BLaER1 (cell line): ENCODE measurements around the gene CFD.

Experiments
- H3K27ac ChIP-seq: shearing (Covaris generic); formaldehyde crosslinking; 2 replicates; pipeline ENCODE4 v1.8.1; 2022
- H3K27me3 ChIP-seq: shearing (Covaris generic); formaldehyde crosslinking; 2 replicates; pipeline ENCODE4 v1.8.1; 2022
- H3K36me3 ChIP-seq: shearing (Covaris generic); formaldehyde crosslinking; 2 replicates; pipeline ENCODE4 v1.8.1; 2022
- H3K4me1 ChIP-seq: shearing (Covaris generic); formaldehyde crosslinking; 2 replicates; pipeline ENCODE4 v1.8.1; 2022
- H3K4me2 ChIP-seq: shearing (Covaris generic); formaldehyde crosslinking; 2 replicates; pipeline ENCODE4 v1.8.1; 2022
- H3K4me3 ChIP-seq: shearing (Covaris generic); formaldehyde crosslinking; 2 replicates; pipeline ENCODE4 v1.8.1; 2022
- H3K9ac ChIP-seq: shearing (Covaris generic); formaldehyde crosslinking; 2 replicates; pipeline ENCODE4 v1.8.1; 2022
- H3K9me3 ChIP-seq: shearing (Covaris generic); formaldehyde crosslinking; 2 replicates; pipeline ENCODE4 v1.8.1; 2022
- H4K20me1 ChIP-seq: shearing (Covaris generic); formaldehyde crosslinking; 2 replicates; pipeline ENCODE4 v1.8.1; 2022
- Cebpa-rat ChIP-seq: shearing (Covaris generic); IDR thresholded peaks from 2 replicates; pipeline ENCODE4 v1.8.1; 2022

The CFD gene

GRCh38 chr19:824885-825284 is 34.6 kb upstream of the CFD start:
- H3K9me3 ChIP-seq: no peaks in the 10 kb centered on the region
- H3K27me3 ChIP-seq: peaks cover 57% of the 10 kb centered on the region
- H3K9ac ChIP-seq: no peak overlapping the region
- no peak overlapping the region for H3K4me3 ChIP-seq
- peaks cover 20% of the 10 kb centered on the region for H3K4me1 ChIP-seq
- no peak overlapping the region for H3K4me2 ChIP-seq
- no peak overlapping the region for H3K27ac ChIP-seq
- 0 out of 2 replicates have a peak, but pooled peaks cover 7% of the 10 kb centered on the region for H4K20me1 ChIP-seq
- no peak for TF ChIP-seq Cebpa-rat
- H3K36me3 ChIP-seq: no peaks in the 10 kb centered on the region

- H3K27me3 ChIP-seq: peaks cover 52% of the 10 kb centered on the region
- no peak overlapping the region for H3K9ac ChIP-seq
- no peak overlapping the region for H3K4me2 ChIP-seq
- H3K36me3 ChIP-seq: no peaks in the 10 kb centered on the region
- peaks cover 32% of the 10 kb centered on the region for H3K4me1 ChIP-seq
- 0 out of 2 replicates have a peak, but pooled peaks cover 7% of the 10 kb centered on the region for H4K20me1 ChIP-seq
- H3K4me3 ChIP-seq: no peak overlapping the region
- no peak for TF ChIP-seq Cebpa-rat
- H3K27ac ChIP-seq: no peak overlapping the region
- no peaks in the 10 kb centered on the region for H3K9me3 ChIP-seq
Observed at GRCh38 chr19:825897-826644, 33.4 kb upstream of the CFD start.

GRCh38 chr19:827314-827709 is 32.2 kb upstream of the CFD start:
- no peak overlapping the region for H3K4me3 ChIP-seq
- H3K27me3 ChIP-seq: peaks cover 44% of the 10 kb centered on the region
- H3K27ac ChIP-seq: no peak overlapping the region
- no peak overlapping the region for H3K9ac ChIP-seq
- H3K9me3 ChIP-seq: no peaks in the 10 kb centered on the region
- TF ChIP-seq Cebpa-rat: no peak
- H3K36me3 ChIP-seq: no peaks in the 10 kb centered on the region
- H4K20me1 ChIP-seq: 0 out of 2 replicates have a peak, but pooled peaks cover 7% of the 10 kb centered on the region
- H3K4me1 ChIP-seq: peaks cover 44% of the 10 kb centered on the region
- no peak overlapping the region for H3K4me2 ChIP-seq

GRCh38 chr19:827710-828321 is 31.6 kb upstream of the CFD start, which contains the start of gene AZU1:
AZU1 (plus strand) TSS chr19:827837; CDS start chr19:827847, 10 bp downstream.
- no peak for TF ChIP-seq Cebpa-rat
- Histone ChIP-seq H3K36me3 (no peaks in the 10 kb centered on the region), H4K20me1 (0 out of 2 replicates have a peak, but pooled peaks cover 7% of the 10 kb centered on the region), H3K4me3 (no peak within 1 kb of the TSS), H3K4me2 (no peak within 1 kb of the TSS), H3K27ac (no peak within 1 kb of the TSS), H3K9ac (no peak within 1 kb of the TSS), H3K4me1 (peaks cover 44% of the 10 kb centered on the region), H3K27me3 (peaks cover 39% of the 10 kb centered on the region), H3K9me3 (no peaks in the 10 kb centered on the region)

- H3K4me1 ChIP-seq: peaks cover 33% of the 10 kb centered on the region
- no peaks in the 10 kb centered on the region for H3K9me3 ChIP-seq
- H3K27me3 ChIP-seq: peaks cover 25% of the 10 kb centered on the region
- no peaks in the 10 kb centered on the region for H3K36me3 ChIP-seq
- H3K27ac ChIP-seq: no peak overlapping the region
- no peak overlapping the region for H3K9ac ChIP-seq
- peak overlapping the region; percentile 82 for H3K4me2 ChIP-seq
- TF ChIP-seq Cebpa-rat: no peak
- H4K20me1 ChIP-seq: no peaks in the 10 kb centered on the region
- no peak overlapping the region for H3K4me3 ChIP-seq
Observed at GRCh38 chr19:829129-829758, 30.2 kb upstream of the CFD start.

GRCh38 chr19:831407-832369 is 27.8 kb upstream of the CFD start:
- Histone ChIP-seq H3K4me2 (peak overlapping the region; percentile 82), H3K27me3 (peaks cover 17% of the 10 kb centered on the region; the same call in 1 of the 2 replicates), H3K4me3 (no peak overlapping the region), H3K36me3 (no peaks in the 10 kb centered on the region), H3K4me1 (peaks cover 39% of the 10 kb centered on the region), H3K27ac (no peak overlapping the region), H3K9ac (no peak overlapping the region), H4K20me1 (no peaks in the 10 kb centered on the region), H3K9me3 (no peaks in the 10 kb centered on the region)
- no peak for TF ChIP-seq Cebpa-rat

- Histone ChIP-seq H3K27me3 (peaks cover 17% of the 10 kb centered on the region; the same call in 1 of the 2 replicates), H3K27ac (no peak overlapping the region), H3K4me3 (no peak overlapping the region), H3K4me2 (no peak overlapping the region), H4K20me1 (no peaks in the 10 kb centered on the region), H3K9me3 (no peaks in the 10 kb centered on the region), H3K4me1 (peaks cover 54% of the 10 kb centered on the region), H3K36me3 (no peaks in the 10 kb centered on the region), H3K9ac (no peak overlapping the region)
- no peak for TF ChIP-seq Cebpa-rat
Observed at GRCh38 chr19:834216-834615, 25.2 kb upstream of the CFD start.

GRCh38 chr19:835210-835810 is 24.2 kb upstream of the CFD start:
- no peak overlapping the region for H3K27ac ChIP-seq
- no peaks in the 10 kb centered on the region for H3K9me3 ChIP-seq
- no peak for TF ChIP-seq Cebpa-rat
- no peak overlapping the region for H3K4me3 ChIP-seq
- no peak overlapping the region for H3K4me2 ChIP-seq
- H3K36me3 ChIP-seq: no peaks in the 10 kb centered on the region
- H3K9ac ChIP-seq: no peak overlapping the region
- no peaks in the 10 kb centered on the region for H4K20me1 ChIP-seq
- H3K4me1 ChIP-seq: peaks cover 54% of the 10 kb centered on the region
- H3K27me3 ChIP-seq: peaks cover 17% of the 10 kb centered on the region; the same call in 1 of the 2 replicates
